Adipocyte (in vitro differentiated cells): Measurements from ENCODE around the gene NFIB.

Source experiments
- DNase-seq: peaks from one replicate; pipeline ENCODE4 v3.0.0-alpha.2; 2015; ENCODE audit warnings: low read depth
- H3K27me3 ChIP-seq: replicated peaks from 2 replicates; pipeline ENCODE4 v1.7.0; 2013; ENCODE audit warnings: mild to moderate bottlenecking, low read length, moderate library complexity; ENCODE audit not compliant: control insufficient read depth, insufficient read depth
- H3K36me3 ChIP-seq: 2 replicates; pipeline ENCODE4 v1.7.0; 2013; ENCODE audit warnings: low read length, mild to moderate bottlenecking, moderate library complexity; ENCODE audit not compliant: control insufficient read depth, insufficient read depth, severe bottlenecking
- H3K4me1 ChIP-seq: 2 replicates; pipeline ENCODE4 v1.7.0; 2013; ENCODE audit warnings: mild to moderate bottlenecking, low read length, moderate library complexity; ENCODE audit not compliant: control insufficient read depth, insufficient read depth
- H3K4me3 ChIP-seq: 2 replicates; pipeline ENCODE4 v1.7.0; 2013; ENCODE audit warnings: mild to moderate bottlenecking, low read length, moderate library complexity
- H3K9ac ChIP-seq: 2 replicates; pipeline ENCODE4 v1.7.0; 2013; ENCODE audit warnings: mild to moderate bottlenecking, low read length, moderate library complexity
- H3K9me3 ChIP-seq: 2 replicates; pipeline ENCODE4 v1.7.0; 2013; ENCODE audit warnings: mild to moderate bottlenecking, low read length, moderate library complexity; ENCODE audit not compliant: control insufficient read depth

The NFIB gene

DNA sequence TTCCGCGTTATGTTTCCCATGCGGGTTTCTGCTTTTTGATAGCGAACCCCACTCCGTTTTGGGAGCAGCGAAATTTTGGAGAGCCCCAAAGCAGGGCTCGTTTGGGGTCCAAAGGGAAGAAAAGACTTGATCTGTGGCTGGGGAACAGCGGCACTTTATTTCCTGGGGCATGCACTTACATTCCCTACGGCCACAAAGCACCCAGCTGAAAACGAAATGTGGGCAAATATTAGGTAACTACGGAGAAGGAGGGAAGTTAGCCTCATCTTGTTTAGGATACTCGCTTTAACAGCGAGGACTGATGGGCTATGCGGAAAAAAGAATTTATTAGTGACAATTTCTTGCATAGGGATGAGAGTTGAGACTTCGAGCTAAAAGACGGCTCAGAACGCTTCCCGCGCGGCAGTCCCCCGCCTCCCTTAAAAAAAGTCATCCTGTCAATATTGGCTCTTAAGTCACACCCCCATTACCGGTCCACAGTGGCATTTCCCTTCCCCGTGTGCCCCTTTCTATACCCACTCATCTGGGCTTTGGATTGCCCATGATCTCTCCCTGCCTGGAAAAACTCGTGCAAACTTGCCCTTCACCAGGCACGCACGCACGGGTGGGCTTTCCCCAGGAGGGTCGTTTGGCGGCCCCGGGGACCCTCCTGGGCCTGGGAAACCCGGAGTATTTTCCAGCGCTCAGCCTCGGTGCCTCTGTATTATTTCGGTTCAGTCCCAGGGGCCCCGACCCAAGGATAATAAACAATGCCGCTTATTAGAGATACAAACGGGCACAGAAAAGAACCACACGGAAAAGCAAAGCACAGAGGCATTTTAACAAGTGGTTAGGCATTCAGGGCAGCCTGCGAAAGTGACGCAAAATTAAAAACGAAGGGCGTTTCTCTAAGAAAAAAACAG lies 35.8 kb upstream of the NFIB start:
- peaks cover 68% of the 10 kb centered on the region for H3K27me3 ChIP-seq
- peak overlapping the region; percentile 36 for H3K9ac ChIP-seq
- H3K36me3 ChIP-seq: no peaks in the 10 kb centered on the region
- H3K4me3 ChIP-seq: peak overlapping the region; percentile 77
- no peak for DNase-seq
- H3K4me1 ChIP-seq: peaks cover 37% of the 10 kb centered on the region
- no peaks in the 10 kb centered on the region for H3K9me3 ChIP-seq

DNA sequence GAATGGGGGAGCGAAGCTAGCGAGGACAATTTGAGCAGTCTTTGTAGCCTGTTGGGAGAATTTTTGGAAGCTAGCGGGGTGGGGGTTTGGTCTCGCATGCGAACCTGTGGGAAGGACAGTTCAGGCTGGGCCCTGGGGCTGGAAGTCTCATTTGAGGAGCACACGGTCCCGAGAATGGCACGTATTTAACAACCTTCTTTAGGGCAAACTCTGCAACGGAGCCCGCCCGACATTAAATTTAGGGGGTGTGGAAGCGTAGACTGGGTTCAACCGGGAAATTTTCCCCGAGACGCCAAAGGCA lies 35.2 kb upstream of the NFIB start:
- no peak for DNase-seq
- H3K27me3 ChIP-seq: peaks cover 73% of the 10 kb centered on the region
- peaks cover 40% of the 10 kb centered on the region for H3K4me1 ChIP-seq
- H3K9ac ChIP-seq: peak overlapping the region; percentile 48
- H3K9me3 ChIP-seq: no peaks in the 10 kb centered on the region
- H3K4me3 ChIP-seq: peak overlapping the region; percentile 77
- H3K36me3 ChIP-seq: no peaks in the 10 kb centered on the region

DNA sequence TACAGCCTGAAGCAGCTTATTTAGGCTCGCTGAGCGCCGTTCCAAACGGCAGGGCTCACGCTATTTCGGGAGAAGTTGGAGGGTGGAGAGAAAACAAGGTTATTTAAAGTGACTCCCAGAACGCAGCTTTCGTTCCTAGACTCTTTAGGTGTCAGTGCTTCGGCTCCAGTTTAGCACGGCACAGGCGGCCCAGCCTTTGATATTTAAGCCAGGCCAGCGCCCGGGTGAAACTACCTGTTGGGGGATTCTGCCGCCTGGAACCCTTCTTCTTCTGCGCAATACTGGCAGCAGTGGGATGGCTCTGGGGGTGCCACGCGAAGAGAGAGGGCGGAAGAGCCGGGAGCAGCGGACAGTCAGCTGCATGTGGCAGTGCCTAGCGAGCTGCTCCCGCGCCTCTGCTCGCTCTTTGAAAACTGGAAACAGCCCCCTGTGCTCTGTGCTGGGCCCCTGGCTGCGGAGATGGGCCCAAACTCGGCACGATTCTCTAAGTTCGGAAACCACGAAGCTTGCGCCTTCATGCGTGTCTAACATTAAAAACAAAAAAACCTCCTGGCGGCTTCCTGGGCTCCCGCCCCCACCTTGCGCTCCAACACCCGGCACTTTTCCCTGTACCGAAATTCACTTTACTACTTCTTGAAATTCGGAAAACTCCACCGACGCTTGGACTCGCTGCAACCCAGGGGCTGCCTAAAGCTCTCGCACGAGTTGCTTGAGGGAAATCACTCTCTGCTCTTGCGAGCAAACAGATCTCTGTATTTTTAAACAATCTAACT lies 34.6 kb upstream of the NFIB start:
- Histone ChIP-seq H3K36me3 (no peaks in the 10 kb centered on the region), H3K9me3 (no peaks in the 10 kb centered on the region), H3K27me3 (peaks cover 73% of the 10 kb centered on the region), H3K4me1 (peaks cover 41% of the 10 kb centered on the region), H3K9ac (peak overlapping the region; percentile 48), H3K4me3 (peak overlapping the region; percentile 77)
- DNase-seq: peak; percentile 39

DNA sequence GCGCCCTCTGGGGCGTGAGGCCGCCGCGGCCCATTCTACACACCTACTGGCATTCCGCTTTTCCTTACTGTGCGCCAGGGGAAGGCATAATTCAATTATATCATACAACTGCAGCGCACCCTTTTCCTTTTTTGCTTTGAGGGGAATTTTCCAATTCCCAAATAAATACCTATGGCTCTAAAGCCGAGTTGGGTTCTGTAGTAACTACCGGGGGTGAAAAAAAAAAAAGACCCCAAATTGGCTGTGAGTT lies 34.1 kb upstream of the NFIB start:
- Histone ChIP-seq H3K9me3 (no peaks in the 10 kb centered on the region), H3K27me3 (peaks cover 78% of the 10 kb centered on the region), H3K4me3 (peak overlapping the region; percentile 77), H3K4me1 (peaks cover 41% of the 10 kb centered on the region), H3K36me3 (no peaks in the 10 kb centered on the region), H3K9ac (peak overlapping the region; percentile 47)
- DNase-seq: no peak

DNA sequence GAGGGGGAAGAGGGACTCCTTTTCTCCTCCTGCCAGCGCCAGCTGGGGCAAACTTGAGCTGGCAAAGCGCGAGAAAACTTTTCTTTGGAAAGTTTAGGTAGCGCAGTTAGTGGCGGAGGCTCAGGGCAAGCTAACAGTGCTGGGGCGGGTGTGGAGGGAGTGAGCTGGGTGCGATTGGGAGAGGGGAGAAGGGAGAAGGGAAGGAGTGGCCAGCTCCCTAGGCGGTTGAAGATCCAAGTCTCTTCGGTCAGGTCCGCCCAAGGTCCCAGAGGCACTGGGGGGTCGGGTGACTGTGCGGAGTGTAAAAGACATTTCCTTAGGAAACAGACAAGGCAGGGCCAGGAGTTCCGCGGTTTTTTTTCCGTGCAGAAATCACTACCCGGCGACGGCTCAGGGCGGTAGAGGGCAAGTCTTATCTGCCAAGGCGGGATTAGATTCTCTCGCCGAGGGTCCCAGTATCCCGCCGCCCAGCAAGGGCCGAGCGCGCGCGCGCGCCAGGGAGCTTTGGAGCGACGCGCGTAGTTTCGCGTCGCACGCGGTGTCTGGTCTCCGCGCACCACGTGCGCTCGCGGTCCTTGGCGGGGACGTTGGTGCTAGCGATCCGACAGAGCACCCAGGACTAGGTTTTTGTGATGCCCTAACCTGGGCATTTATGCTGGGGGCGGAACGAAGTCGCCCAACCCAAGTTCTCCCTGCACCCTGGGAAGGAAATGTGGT lies 33.6 kb upstream of the NFIB start:
- DNase-seq: peak; percentile 59
- no peaks in the 10 kb centered on the region for H3K36me3 ChIP-seq
- H3K9me3 ChIP-seq: no peaks in the 10 kb centered on the region
- peak overlapping the region; percentile 47 for H3K9ac ChIP-seq
- peak overlapping the region; percentile 77 for H3K4me3 ChIP-seq
- peaks cover 83% of the 10 kb centered on the region for H3K27me3 ChIP-seq
- H3K4me1 ChIP-seq: peaks cover 41% of the 10 kb centered on the region

DNA sequence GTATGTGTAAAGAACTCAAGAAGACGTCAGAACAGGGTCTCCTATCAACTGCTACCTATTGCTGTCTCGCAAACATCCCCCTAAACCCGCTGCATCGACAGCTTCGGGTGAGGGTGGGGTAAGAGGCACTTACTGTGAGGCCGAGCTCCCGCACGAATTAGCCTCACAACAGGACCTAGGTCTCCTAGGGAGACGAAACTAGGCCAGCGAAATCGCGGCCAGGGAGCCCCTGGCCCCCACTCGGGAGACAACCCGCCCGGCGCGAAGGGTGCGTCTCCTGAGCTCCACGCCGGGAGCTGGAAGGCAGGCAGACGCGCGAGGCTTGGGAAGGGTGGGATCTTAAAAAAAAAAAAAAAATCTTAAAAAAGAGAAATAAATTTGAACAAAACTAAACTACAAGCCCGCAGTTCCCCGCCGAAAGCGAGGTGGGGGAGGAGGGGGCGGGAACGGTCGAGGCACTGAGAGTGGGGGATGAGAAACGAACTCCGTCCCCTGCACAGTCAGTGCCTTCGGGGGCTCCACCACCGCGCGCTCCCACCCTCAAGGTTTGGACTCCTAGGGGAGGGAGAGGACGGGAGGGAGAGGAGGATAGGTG lies 33.0 kb upstream of the NFIB start:
- peaks cover 89% of the 10 kb centered on the region for H3K27me3 ChIP-seq
- DNase-seq: no peak
- H3K4me1 ChIP-seq: peaks cover 41% of the 10 kb centered on the region
- peak overlapping the region; percentile 77 for H3K4me3 ChIP-seq
- H3K9ac ChIP-seq: peak overlapping the region; percentile 47
- H3K36me3 ChIP-seq: no peaks in the 10 kb centered on the region
- H3K9me3 ChIP-seq: no peaks in the 10 kb centered on the region

DNA sequence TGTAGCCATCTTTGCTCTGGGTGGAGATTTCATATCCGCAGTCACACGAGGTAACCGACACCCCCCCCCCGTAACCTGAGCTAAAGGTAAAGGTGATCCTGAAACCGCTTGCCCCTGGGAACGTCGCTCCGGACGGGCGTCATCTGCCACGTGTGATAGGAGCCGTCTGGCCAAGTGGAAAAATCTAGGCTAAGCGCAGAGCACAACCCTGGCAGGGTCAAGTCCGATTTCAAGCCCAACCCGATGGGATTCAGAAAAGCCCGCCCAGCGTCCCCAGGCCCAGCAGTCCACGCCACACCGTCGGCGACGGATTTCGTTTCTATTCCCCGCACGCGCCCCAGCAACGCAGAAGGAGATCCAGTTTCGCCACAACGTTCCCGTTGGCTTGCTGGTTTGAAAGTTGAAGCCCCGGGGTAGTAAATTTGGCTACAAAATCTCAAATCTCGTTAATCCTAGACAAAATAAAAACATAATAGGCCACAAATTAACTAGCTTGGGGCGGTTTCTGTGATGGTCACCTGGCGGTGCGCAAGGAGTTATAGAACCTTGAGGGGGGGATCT lies 32.4 kb upstream of the NFIB start:
- peaks cover 41% of the 10 kb centered on the region for H3K4me1 ChIP-seq

DNA sequence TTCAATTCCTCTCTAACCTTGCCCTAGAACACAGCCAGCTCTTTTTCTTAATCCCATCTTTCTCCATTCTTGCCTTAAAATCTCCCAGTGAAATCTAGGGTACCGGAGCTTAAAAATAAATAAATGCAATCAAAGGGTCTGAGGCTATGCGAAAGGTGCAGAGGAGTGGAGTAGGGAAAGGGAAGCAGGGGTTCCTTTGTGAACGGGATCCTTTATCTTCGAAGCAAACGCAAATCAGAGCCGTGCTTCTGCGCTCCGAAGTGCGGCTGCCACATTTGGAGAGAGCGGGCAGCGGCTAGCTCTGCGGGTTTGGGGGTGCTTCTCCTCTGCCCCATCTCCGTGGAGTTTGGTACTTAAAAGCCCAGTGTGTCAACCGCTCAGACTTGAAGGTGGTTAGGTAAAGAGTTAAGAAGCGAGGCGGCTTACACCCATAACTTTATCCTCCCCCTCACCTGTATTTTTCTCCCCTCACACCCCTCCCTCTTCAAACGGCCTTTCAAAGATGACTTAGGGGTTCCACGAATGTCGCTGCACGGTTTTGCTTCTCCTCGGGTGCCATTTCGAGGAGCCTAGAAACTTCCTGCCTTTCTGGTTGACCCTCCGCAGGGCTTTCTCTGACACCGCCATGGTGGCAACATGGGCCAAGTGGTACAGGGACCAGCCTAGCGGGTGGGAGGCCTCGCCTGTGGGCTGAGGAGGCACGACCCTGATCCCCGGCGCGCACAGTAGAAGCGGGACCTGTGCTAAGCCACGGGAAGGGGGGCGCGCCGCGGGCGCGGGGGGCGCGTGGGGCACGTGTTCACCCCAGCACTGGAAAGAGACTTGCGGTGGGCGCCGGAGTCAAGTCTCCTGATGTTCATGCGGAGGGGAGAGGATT lies 31.7 kb upstream of the NFIB start:
- no peaks in the 10 kb centered on the region for H3K36me3 ChIP-seq
- H3K27me3 ChIP-seq: peaks cover 87% of the 10 kb centered on the region
- no peak overlapping the region for H3K4me3 ChIP-seq
- no peak for DNase-seq
- no peaks in the 10 kb centered on the region for H3K9me3 ChIP-seq
- H3K4me1 ChIP-seq: peaks cover 38% of the 10 kb centered on the region
- H3K9ac ChIP-seq: no peak overlapping the region

More for the DNA sequence above, 32.4 kb upstream of the NFIB start:
- no peaks in the 10 kb centered on the region for H3K36me3 ChIP-seq
- DNase-seq: no peak
- peak overlapping the region; percentile 77 for H3K4me3 ChIP-seq
- H3K27me3 ChIP-seq: peaks cover 90% of the 10 kb centered on the region
- no peaks in the 10 kb centered on the region for H3K9me3 ChIP-seq
- no peak overlapping the region for H3K9ac ChIP-seq

DNA sequence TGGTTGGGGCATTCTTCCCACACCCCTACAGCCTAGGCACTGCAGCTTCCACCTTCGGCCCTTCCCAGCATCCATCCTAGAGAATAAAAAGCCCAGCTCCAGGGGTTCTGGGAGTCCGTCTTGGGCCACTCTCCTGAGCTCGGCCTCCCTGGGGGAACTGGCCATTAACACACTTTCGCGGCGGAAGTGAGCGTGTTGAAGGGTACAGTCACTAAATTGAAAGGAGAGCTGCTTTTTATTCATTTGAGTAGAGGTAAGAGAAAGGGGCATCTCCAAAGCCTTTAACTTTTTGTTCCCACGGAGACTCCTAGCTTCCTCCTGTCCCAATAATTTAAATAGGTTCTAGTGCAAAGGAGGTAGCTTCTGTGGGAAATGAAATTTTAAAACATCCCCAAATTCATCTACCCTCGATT lies 31.0 kb upstream of the NFIB start:
- Histone ChIP-seq H3K4me1 (peaks cover 36% of the 10 kb centered on the region), H3K9me3 (no peaks in the 10 kb centered on the region), H3K9ac (no peak overlapping the region), H3K4me3 (no peak overlapping the region), H3K36me3 (no peaks in the 10 kb centered on the region), H3K27me3 (peaks cover 84% of the 10 kb centered on the region)
- no peak for DNase-seq

DNA sequence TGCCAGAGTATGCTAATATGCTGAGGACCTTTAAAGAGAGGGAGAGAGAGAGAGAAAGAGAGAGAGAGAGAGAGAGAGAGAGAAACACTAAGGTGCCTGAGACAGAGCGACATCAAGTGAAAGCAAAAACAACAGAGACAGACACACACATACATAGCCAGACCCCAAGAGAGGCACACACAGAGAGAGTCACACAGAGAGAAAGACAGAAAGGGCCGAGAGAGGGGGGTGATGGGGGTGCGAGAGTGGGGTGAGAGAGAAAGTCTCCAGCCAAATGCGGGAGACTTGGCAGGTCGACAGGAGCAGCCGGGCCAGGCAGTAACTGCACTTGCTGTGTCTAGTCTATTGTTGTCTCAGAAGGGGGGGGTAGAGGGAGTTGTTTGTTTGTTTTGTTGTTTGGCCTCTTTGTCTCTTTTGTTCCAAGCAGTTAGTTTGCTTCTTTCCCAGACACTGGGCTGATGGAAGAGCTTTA lies 30.1 kb upstream of the NFIB start:
- DNase-seq: no peak
- Histone ChIP-seq H3K9ac (no peak overlapping the region), H3K36me3 (no peaks in the 10 kb centered on the region), H3K27me3 (peaks cover 77% of the 10 kb centered on the region), H3K9me3 (no peaks in the 10 kb centered on the region), H3K4me3 (peak overlapping the region; percentile 47), H3K4me1 (peaks cover 29% of the 10 kb centered on the region)
